Activated naive CD8-positive, alpha-beta T cell (primary cell): ENCODE measurements around the gene DPF3.

Source experiments
- H3K27ac Mint-ChIP-seq: one replicate; pipeline ENCODE4 v1.8.0; 2021; ENCODE audit warnings: mixed read lengths
- H3K27me3 Mint-ChIP-seq: one replicate; pipeline ENCODE4 v1.8.0; 2021; ENCODE audit warnings: mixed read lengths
- H3K36me3 Mint-ChIP-seq: one replicate; pipeline ENCODE4 v1.8.0; 2021; ENCODE audit warnings: mixed read lengths
- H3K4me1 Mint-ChIP-seq: one replicate; pipeline ENCODE4 v1.8.0; 2021; ENCODE audit warnings: low read depth, mixed read lengths
- H3K4me3 Mint-ChIP-seq: one replicate; pipeline ENCODE4 v1.8.0; 2021; ENCODE audit warnings: mild to moderate bottlenecking, mixed read lengths
- H3K9me3 Mint-ChIP-seq: one replicate; pipeline ENCODE4 v1.8.0; 2021; ENCODE audit warnings: low read depth, mixed read lengths

Gene DPF3

DNA sequence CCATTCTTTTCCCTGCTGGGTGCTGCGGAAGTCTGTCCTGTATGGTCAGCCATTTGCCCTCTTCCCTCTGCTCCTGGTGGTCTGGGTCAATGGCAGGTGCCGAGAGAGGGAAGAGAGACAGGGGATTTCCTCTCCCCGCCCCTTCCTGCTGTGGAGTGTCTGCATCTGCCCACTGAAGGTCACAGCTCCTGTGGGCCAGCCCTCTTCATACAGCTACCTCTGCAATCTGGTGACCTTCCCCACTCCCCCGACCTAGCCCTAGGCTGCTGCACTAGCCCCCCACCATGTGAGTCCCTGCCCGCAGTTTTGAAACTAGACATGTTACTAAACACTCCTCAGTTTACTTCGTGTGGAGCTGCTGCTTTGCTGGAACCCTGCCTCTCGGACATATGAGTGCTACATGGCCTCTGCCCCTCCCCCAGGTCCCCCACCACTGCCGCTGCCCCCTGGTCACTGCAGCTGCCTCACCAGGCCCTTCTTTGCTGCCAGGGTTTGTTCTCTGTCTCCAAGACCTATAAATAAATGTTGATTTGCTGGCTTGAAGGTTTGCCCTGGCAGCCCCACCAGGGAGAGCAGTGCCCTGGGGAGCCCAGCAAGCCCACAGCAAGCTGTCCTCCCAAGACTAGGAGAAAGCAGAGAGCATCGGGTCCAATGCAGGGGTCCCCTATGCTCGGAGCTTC, 102.9 kb downstream of the DPF3 start:
- Mint-ChIP-seq H3K4me3 (no peak overlapping the region), H3K36me3 (no peaks in the 10 kb centered on the region), H3K27me3 (no peaks in the 10 kb centered on the region), H3K4me1 (peaks cover 1% of the 10 kb centered on the region), H3K27ac (no peak overlapping the region), H3K9me3 (no peaks in the 10 kb centered on the region)

DNA sequence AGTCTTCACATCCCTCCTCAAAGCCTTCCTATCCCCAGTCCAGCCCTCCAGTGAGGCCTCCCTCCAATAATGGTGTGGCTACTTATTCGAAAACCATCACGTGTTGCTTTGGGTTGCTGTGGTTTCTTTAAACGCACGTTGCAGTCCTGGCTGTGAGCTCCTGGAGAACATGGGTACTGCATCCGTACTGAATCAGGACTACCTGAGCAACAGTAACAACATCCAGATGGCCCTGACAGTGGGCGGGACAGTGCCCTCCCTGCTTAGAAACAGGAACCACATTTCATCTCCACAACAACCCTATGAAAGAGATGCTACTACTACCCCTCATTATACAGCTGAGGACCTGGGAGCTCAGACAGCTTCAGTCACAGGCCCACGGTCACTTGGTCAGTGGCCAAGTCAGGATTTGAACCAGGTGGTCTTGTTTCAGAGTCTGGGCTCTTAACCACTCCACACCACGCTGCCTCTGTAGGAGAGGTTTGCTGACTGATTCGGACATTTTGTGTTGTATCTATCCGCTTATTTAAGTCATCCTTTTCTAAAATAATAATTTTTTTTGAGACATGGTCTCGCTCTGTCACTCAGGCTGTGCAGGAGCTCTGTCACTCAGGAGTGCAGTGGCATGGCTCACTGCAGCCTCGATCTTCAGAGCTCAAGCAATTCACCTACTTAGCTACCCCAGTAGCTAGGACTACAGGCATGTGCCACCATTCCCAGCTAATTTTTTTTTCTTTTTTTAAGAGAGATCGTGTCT, 104.8 kb downstream of the DPF3 start:
- Mint-ChIP-seq H3K36me3 (no peaks in the 10 kb centered on the region), H3K27me3 (no peaks in the 10 kb centered on the region), H3K4me1 (peaks cover 1% of the 10 kb centered on the region), H3K9me3 (no peaks in the 10 kb centered on the region), H3K27ac (no peak overlapping the region), H3K4me3 (no peak overlapping the region)

DNA sequence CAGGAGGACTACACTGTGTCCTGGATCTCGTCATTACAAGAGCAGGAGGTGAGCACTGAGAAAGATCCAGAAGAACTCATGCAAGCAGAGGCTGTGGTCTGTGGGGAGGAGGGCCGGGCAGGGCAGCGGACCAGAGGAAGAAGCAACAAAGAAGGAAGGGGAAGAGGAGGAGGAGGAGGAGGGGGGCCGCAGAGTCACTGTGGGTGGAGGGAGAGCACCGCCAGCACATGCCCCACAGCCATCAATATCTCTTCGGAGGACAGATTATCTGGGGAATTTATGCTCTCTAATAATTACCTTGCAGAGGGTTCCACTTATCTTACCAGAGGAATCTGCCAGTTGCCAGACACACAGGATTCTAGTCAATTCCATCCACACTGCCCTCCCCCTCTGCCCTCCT, 105.6 kb downstream of the DPF3 start:
- no peaks in the 10 kb centered on the region for H3K27me3 Mint-ChIP-seq
- H3K36me3 Mint-ChIP-seq = no peaks in the 10 kb centered on the region
- H3K4me3 Mint-ChIP-seq = no peak overlapping the region
- H3K9me3 Mint-ChIP-seq = no peaks in the 10 kb centered on the region
- peaks cover 1% of the 10 kb centered on the region for H3K4me1 Mint-ChIP-seq
- H3K27ac Mint-ChIP-seq = no peak overlapping the region

DNA sequence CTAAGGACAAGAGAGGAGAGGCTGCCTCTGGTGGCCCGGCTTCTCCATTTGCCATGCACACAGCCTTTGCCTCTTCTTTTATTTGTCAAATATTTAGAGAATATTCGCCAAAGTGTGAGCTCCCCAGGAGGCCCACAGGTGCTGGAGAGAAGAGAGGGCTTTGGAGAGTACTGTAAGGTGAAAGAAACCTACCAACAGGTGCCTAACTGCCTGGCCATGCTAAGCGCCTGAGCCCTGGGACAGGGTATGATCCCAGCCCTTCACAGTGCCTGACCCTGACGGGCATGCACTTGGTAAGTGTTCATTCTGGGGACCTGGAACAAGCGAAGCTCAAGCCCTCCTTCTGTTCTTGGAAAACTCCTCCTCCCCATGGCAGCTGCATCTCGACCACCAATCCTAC, 106.1 kb downstream of the DPF3 start:
- Mint-ChIP-seq H3K4me3 (no peak overlapping the region), H3K27ac (no peak overlapping the region), H3K4me1 (peaks cover 1% of the 10 kb centered on the region), H3K27me3 (no peaks in the 10 kb centered on the region), H3K9me3 (no peaks in the 10 kb centered on the region), H3K36me3 (no peaks in the 10 kb centered on the region)

DNA sequence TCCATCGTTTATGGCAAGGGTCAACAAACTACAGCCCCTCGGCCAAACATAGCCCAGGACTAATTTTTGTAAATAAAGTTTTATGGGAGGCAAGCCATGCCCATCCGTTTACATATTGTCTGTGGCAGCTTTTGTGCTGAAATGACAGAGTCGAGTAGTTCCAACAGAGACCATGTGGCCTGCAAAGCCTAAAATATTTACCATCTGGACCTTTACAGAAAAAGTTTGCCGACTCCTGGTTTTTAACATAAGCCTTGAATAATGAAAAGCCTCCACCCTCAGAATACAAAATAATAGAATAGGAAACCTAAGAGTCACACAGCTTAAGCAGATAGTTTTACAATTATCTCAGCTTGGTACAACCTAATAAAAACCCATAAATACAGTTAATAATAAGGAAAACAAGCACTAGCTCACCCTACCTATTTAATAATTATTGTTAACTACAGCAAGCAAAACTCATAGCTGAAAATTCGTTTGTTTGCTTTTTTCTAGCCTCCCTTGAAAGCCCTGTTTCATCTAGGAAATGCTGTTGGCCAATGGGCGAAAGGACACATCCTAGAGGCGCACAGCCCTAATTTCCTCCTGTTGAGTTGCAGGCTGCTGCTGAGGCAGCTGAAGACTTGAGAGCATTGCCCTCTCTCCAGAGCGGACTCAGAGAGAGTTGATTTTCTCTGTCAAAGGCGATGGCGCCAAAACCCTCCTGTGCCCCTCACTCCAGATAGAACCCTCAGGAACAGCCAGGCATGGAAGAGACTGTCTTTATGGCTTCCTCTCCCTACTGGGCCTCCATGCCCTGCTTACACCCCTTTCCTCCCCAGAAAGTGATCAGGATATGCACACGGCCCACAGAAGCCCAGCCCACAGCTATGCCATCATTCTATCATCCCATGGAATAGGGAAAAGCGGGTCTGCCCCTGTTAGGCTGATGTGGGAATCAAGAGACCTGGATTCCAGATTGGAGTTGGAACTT, 107.2 kb downstream of the DPF3 start:
- Mint-ChIP-seq H3K36me3 (no peaks in the 10 kb centered on the region), H3K4me1 (peaks cover 1% of the 10 kb centered on the region), H3K27ac (no peak overlapping the region)

DNA sequence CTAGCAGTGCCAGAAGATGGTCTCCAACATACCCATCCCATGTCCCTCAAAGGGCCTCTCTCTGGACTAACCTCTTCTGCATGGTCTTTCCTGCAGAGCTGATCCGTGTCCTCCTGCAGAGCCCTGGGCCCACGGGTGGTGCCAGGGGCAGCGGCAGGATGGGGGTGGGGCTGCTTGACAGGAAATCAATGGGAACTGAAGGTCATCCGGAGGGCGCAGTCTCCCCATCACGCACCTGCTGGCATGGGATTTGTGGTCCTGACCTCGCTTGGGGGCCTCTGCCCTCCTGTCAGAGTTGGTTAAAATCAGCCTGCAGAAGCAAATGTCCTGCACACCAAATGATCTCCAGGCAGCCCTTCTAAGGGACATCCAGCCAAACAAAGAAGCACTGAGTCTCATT, 110.2 kb downstream of the DPF3 start:
- Mint-ChIP-seq H3K27me3 (no peaks in the 10 kb centered on the region), H3K27ac (no peak overlapping the region), H3K4me3 (no peak overlapping the region), H3K36me3 (no peaks in the 10 kb centered on the region), H3K9me3 (no peaks in the 10 kb centered on the region), H3K4me1 (no peaks in the 10 kb centered on the region)

More for the DNA sequence above, 107.2 kb downstream of the DPF3 start:
- H3K27me3 Mint-ChIP-seq = no peaks in the 10 kb centered on the region
- H3K4me3 Mint-ChIP-seq = no peak overlapping the region
- no peaks in the 10 kb centered on the region for H3K9me3 Mint-ChIP-seq

DNA sequence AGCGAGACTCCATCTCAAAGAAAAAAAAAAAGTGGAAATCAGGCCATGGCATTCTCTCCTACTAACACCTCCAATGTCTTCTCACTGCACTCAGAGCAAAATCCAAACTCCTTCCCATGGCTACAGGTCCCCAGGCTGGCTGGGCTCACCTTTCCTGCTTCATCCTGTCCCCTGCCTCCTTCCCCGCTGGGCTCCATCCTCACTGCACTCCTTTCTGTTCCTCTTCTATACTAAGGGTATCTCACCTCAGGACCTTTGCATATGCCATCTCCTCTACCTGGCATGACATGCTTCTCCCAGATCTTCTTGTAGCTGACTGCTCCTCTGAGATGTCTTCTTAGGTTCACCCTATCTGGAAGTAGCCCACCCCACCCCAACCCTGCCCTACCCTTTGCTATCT, 111.1 kb downstream of the DPF3 start:
- H3K4me3 Mint-ChIP-seq = no peak overlapping the region
- no peak overlapping the region for H3K27ac Mint-ChIP-seq
- no peaks in the 10 kb centered on the region for H3K36me3 Mint-ChIP-seq
- no peaks in the 10 kb centered on the region for H3K27me3 Mint-ChIP-seq
- H3K4me1 Mint-ChIP-seq = no peaks in the 10 kb centered on the region
- H3K9me3 Mint-ChIP-seq = no peaks in the 10 kb centered on the region

DNA sequence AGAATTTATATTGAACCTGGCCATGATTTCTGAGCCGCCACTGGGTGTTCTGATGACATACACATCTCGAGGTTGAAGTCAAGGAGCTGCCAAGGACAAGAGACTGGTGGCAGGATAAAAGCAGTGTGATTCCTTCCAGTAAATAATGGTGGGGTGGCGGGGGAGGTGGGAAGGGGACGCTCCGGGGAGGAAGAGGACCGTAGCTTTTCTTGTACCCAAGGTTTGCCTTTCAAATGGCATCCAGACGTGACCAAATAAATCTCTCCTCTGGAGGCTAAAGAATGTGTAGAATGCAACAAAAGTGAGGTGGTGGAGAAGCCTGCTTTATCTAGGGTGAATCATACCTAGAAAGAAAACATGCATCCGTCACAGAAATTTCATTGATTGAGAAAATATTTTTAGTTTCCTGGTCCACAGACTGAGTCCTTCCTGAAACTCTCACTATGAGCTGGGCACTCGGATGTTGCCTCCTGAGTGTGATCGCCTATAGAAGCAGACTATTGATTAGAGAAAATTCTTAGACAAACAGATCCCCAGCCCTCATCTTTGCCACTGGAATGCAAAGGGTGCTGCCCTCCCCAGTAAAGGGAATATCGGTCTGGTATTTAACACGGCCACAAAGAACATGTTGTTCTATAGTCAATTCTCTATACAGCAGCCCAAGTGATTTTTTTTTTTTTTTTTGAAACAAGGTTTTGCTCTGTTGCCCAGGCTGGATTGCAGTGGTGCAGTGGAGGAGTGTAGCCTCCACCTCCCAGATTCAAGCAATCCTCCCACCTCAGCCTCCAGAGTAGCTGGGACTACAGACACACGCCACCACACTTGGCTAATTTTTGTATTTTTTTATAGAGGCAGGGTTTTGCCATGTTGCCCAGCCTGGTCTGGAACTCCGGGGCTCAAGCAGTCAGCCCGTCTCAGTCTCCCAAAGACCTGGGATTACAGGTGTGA, 112.1 kb downstream of the DPF3 start:
- Mint-ChIP-seq H3K4me1 (peaks cover 4% of the 10 kb centered on the region), H3K9me3 (no peaks in the 10 kb centered on the region), H3K4me3 (no peak overlapping the region), H3K27ac (no peak overlapping the region), H3K27me3 (no peaks in the 10 kb centered on the region), H3K36me3 (no peaks in the 10 kb centered on the region)

DNA sequence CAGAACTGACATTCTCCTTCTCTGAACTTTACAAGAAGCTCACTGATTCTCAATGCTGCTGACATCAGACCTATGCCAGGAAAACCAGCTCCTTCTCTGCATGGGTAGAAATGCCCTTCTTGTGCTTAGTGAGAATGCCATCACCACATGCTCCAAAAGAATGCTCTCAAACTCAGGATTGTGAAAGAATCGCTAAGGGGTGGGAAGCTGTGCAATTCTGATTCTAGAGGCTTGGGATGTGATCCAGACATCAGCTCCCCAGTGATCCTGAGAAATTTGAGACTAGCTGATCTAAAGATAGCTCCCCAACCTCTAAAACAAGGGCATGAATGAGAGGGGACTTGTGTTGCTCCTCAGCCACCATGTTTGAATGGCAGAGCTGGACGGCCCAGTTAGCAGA, 113.2 kb downstream of the DPF3 start:
- peaks cover 5% of the 10 kb centered on the region for H3K4me1 Mint-ChIP-seq
- H3K4me3 Mint-ChIP-seq = no peak overlapping the region
- no peak overlapping the region for H3K27ac Mint-ChIP-seq
- H3K36me3 Mint-ChIP-seq = no peaks in the 10 kb centered on the region
- peaks cover 1% of the 10 kb centered on the region for H3K27me3 Mint-ChIP-seq
- H3K9me3 Mint-ChIP-seq = no peaks in the 10 kb centered on the region

DNA sequence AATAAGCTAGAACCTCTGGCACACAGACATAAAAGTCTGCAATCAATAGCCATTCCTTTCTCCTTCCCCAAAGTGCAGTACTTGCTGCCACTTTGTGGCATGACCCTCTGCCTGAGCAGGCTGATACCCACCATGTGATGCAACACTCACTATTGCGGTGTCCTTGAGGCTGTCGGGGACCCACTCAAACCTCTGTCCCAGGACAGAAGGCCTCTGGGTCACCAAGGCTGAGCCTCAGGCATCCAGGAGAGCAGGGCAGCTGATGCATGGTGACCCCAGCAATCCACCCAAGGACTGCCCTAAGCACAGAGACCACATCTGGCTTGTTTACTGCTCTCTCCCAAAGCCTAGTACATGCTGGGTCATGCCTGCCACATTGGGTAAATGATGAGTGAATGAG, 114.2 kb downstream of the DPF3 start:
- Mint-ChIP-seq H3K27me3 (peaks cover 3% of the 10 kb centered on the region), H3K36me3 (no peaks in the 10 kb centered on the region), H3K27ac (no peak overlapping the region), H3K9me3 (no peaks in the 10 kb centered on the region), H3K4me1 (peaks cover 5% of the 10 kb centered on the region), H3K4me3 (no peak overlapping the region)

DNA sequence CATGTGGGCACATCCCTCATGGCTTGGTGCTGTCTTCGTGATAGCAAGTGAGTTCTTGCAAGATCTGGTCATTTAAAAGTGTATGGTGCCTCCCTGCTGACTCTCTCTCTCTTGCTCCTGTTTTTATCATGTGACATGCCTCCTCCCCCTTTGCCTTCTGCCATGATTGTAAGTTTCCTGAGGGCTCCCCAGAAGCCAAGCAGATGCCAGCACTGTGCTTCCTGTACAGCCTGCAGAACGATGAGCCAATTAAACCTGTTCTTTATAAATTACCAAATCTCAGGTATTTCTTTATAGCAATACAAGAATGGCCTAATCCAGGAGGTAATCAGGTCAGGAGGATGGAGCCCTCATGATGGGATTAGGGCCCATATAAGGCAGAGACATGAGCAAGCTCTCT, 116.3 kb downstream of the DPF3 start:
- Mint-ChIP-seq H3K36me3 (no peaks in the 10 kb centered on the region), H3K27ac (no peak overlapping the region), H3K27me3 (peaks cover 3% of the 10 kb centered on the region), H3K9me3 (no peaks in the 10 kb centered on the region), H3K4me3 (no peak overlapping the region), H3K4me1 (peaks cover 5% of the 10 kb centered on the region)

DNA sequence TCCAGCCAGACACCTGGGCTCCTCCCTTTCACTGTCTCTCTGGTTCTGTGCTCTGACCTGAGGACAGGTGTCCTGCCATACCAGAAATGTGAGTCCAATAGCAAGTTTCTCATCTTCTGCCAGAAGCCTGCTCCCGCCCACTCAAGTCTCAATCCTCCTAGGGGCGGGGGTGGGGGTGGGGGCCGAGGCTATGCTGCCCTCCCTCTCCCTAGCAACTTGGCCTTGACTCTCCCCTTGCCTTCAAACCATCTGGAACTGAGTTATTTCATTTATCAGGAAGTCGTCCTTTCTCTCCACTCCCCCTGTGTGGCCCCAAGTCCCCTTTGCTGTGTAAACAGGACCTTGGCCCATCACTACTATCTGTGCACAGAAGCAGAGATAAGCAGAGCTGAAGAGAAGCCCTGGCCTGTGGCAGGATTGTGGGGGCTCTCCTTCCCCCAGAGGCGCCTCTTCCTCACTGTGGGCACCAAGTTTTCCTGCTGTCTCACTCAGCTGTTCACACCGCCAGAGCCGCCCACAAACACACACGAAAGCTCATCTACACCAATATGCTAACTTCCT, 117.1 kb downstream of the DPF3 start:
- H3K4me1 Mint-ChIP-seq = peaks cover 5% of the 10 kb centered on the region
- no peak overlapping the region for H3K27ac Mint-ChIP-seq
- no peak overlapping the region for H3K4me3 Mint-ChIP-seq
- peaks cover 3% of the 10 kb centered on the region for H3K27me3 Mint-ChIP-seq
- no peaks in the 10 kb centered on the region for H3K9me3 Mint-ChIP-seq
- H3K36me3 Mint-ChIP-seq = no peaks in the 10 kb centered on the region

DNA sequence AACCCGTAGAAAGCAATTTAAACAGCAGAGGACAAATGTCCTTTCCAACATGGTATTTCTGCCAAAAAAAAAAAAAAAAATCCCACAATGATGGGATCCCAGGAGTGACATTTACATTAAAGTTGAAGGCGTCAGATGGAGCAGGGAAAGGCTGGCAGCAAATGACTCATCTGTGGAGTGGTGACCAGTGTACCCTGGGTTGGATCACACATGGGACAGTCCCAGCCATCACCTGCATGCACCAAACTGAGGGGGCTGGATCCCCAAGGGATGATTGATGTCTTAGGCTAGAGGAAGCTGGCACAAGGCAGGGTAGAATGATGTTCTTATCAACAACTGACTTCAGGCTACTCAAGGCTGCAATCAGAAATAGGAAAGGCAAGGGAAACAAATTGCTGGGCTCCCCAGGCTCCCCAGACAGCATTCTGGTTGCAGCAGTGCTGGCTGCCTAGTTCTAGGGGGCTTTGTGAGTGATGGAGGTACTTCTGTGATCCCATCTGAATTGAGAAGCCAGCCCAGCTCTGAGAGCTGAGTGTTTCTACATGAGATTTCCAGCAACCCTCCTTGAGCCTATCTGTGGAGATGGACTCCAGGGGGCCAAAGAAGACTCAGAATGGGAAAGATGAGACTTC, 117.9 kb downstream of the DPF3 start:
- no peak overlapping the region for H3K4me3 Mint-ChIP-seq

More for the DNA sequence above, 117.9 kb downstream of the DPF3 start:
- Mint-ChIP-seq H3K27ac (no peak overlapping the region), H3K9me3 (no peaks in the 10 kb centered on the region), H3K27me3 (peaks cover 3% of the 10 kb centered on the region), H3K36me3 (no peaks in the 10 kb centered on the region), H3K4me1 (peaks cover 5% of the 10 kb centered on the region)
